WERI-Rb-1 (cell line): Measurements from ENCODE around the gene CD63.
"Not testable (repeated sequence)": the region's sequence is repeated elsewhere in the genome, so short reads cannot be mapped to it uniquely, and the experiment has no call there.

ENCODE experiments used
- DNase-seq: peaks from one replicate; pipeline ENCODE4 v3.0.0-alpha.2; 2020
- H3K27ac ChIP-seq: fragments of 250-450 bp; sonication (Bioruptor Pico); 2 replicates; pipeline ENCODE4 v1.5.1; 2020; ENCODE audit warnings: mild to moderate bottlenecking, moderate library complexity
- H3K27me3 ChIP-seq: fragments of 250-450 bp; sonication (Bioruptor Pico); 2 replicates; pipeline ENCODE4 v1.5.1; 2021; ENCODE audit warnings: mild to moderate bottlenecking, low read depth, moderate library complexity; ENCODE audit not compliant: insufficient read depth, severe bottlenecking
- H3K36me3 ChIP-seq: fragments of 250-450 bp; sonication (Bioruptor Pico); 2 replicates; pipeline ENCODE4 v1.5.1; 2020; ENCODE audit warnings: mild to moderate bottlenecking, moderate library complexity
- H3K4me3 ChIP-seq: 2 replicates; pipeline ENCODE4 v1.5.1; 2011; ENCODE audit warnings: low read depth, mild to moderate bottlenecking, control low read depth, low read length
- H3K9me3 ChIP-seq: fragments of 250-450 bp; sonication (Bioruptor Pico); 2 replicates; pipeline ENCODE4 v1.5.1; 2021; ENCODE audit warnings: mild to moderate bottlenecking, moderate library complexity; ENCODE audit not compliant: severe bottlenecking
- TF ChIP-seq, protein P1 (sequence below): IDR thresholded peaks from 2 replicates; pipeline ENCODE4 v1.5.1; 2011; ENCODE audit warnings: low read depth, mild to moderate bottlenecking, control low read depth, inconsistent platforms, low read length

CD63 gene

DNA sequence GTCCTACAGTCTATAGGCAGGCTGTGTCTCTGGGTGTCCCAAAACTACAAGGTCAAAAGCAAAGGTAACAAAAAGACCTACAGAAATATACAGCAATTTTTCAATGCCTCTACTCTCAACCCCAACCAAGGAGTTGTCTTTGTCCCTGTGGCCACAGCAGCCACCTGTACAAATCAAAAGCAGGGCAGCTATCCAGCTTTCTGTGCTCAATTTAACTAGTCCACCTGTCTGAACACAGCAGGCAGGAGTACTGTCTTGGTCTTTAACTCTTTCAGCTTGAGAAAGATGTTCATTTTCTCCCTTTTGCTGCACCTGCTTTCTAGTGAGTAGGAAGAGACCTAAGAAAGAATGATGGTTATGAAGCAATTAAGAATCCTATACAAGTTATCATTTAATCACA is 33.8 kb upstream of the CD63 start:
- DNase-seq, result no peak
- H3K27me3 ChIP-seq, result no peaks in the 10 kb centered on the region
- H3K4me3 ChIP-seq, result no peak overlapping the region
- TF ChIP-seq, protein P1, sequence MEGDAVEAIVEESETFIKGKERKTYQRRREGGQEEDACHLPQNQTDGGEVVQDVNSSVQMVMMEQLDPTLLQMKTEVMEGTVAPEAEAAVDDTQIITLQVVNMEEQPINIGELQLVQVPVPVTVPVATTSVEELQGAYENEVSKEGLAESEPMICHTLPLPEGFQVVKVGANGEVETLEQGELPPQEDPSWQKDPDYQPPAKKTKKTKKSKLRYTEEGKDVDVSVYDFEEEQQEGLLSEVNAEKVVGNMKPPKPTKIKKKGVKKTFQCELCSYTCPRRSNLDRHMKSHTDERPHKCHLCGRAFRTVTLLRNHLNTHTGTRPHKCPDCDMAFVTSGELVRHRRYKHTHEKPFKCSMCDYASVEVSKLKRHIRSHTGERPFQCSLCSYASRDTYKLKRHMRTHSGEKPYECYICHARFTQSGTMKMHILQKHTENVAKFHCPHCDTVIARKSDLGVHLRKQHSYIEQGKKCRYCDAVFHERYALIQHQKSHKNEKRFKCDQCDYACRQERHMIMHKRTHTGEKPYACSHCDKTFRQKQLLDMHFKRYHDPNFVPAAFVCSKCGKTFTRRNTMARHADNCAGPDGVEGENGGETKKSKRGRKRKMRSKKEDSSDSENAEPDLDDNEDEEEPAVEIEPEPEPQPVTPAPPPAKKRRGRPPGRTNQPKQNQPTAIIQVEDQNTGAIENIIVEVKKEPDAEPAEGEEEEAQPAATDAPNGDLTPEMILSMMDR, result no peak
- peaks cover 2% of the 10 kb centered on the region for H3K9me3 ChIP-seq
- H3K27ac ChIP-seq, result no peak overlapping the region
- peaks cover 58% of the 10 kb centered on the region for H3K36me3 ChIP-seq

- DNase-seq, result no peak
Observed at GRCh38 chr12:55760663-55761062, 31.9 kb upstream of the CD63 start.

GRCh38 chr12:55758575-55758974 is 29.8 kb upstream of the CD63 start:
- DNase-seq, H3K9me3 ChIP-seq: not testable (repeated sequence)

More at GRCh38 chr12:55760663-55761062, 31.9 kb upstream of the CD63 start:
- Histone ChIP-seq H3K9me3 (peaks cover 2% of the 10 kb centered on the region), H3K36me3 (peaks cover 65% of the 10 kb centered on the region), H3K4me3 (no peak overlapping the region), H3K27me3 (no peaks in the 10 kb centered on the region), H3K27ac (no peak overlapping the region)
- TF ChIP-seq, protein P1, result no peak

DNA sequence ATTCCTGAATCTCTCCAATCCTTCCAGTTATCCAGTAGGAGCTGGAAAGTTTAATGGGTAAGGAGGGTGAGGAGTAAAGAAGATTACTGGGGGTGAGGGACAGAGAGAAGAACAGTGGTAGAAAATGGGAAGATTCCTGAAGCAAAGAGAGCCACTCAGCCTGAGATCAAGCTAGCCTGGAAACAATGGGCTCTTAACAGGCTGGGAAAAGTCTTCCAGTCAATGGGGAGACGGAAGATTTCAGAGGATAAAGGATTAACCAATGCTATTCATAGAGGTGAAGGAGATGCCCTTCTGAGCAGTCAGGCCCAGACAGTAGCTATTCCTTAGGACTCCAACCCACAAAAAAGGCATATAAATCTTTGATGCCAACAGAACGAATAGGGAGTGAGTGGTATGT is 28.9 kb upstream of the CD63 start:
- DNase-seq, result peak; percentile 15

More at GRCh38 chr12:55758575-55758974, 29.8 kb upstream of the CD63 start:
- H3K27ac ChIP-seq, H3K4me3 ChIP-seq, H3K27me3 ChIP-seq: not testable (repeated sequence)
- peaks cover 84% of the 10 kb centered on the region for H3K36me3 ChIP-seq

DNA sequence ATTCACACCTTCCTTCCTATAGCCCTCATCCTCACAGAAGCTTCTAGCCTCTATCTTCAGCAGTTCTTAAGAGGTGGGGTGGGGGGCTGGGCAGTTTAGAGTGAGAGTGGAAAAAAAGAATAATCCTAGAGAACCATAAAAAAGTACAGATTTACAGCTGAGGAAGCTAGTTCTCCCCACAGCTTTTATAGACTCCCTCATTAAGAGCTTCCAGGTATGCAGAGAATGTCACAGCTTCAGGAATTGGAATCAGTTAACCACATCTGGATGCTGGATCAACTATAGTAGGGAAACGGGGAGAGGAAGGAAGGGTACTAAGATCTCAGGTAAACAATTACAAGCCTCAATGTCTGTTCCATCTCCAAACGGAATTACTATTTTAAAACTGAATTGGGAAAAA is 26.4 kb upstream of the CD63 start:
- Histone ChIP-seq H3K36me3 (peaks cover 92% of the 10 kb centered on the region), H3K27ac (no peak overlapping the region)

More for the DNA sequence above, 28.9 kb upstream of the CD63 start:
- H3K27me3 ChIP-seq, result no peaks in the 10 kb centered on the region
- TF ChIP-seq, protein P1, result no peak
- no peak overlapping the region for H3K4me3 ChIP-seq
- peaks cover 89% of the 10 kb centered on the region for H3K36me3 ChIP-seq
- peaks cover 2% of the 10 kb centered on the region for H3K9me3 ChIP-seq
- H3K27ac ChIP-seq, result peak overlapping the region; percentile 71

GRCh38 chr12:55748230-55748993 is 19.6 kb upstream of the CD63 start:
- Histone ChIP-seq H3K4me3 (no peak overlapping the region), H3K9me3 (no peaks in the 10 kb centered on the region), H3K27me3 (no peaks in the 10 kb centered on the region), H3K27ac (no peak overlapping the region), H3K36me3 (peaks cover 63% of the 10 kb centered on the region)
- TF ChIP-seq, protein P1, result no peak
- DNase-seq, result no peak

More for the DNA sequence above, 26.4 kb upstream of the CD63 start:
- H3K27me3 ChIP-seq, result no peaks in the 10 kb centered on the region
- TF ChIP-seq, protein P1, result no peak
- H3K4me3 ChIP-seq, result no peak overlapping the region
- DNase-seq, result no peak
- peaks cover 2% of the 10 kb centered on the region for H3K9me3 ChIP-seq
